Glutamatergic neuron (in vitro differentiated cells): Measurements from ENCODE around the gene SLC35A3. TPM values are rescaled to one million over a fixed set of nuclear protein-coding genes. Genes with fewer than 3 reads are reported as not detected.
"Not testable (repeated sequence)": the region's sequence is repeated elsewhere in the genome, so short reads cannot be mapped to it uniquely, and the experiment has no call there.

Source experiments
- DNase-seq: peaks from one replicate; pipeline ENCODE4 v3.0.0; 2022
- H3K27ac Mint-ChIP-seq: one replicate; pipeline ENCODE4 v1.8.0; 2020; ENCODE audit warnings: mild to moderate bottlenecking, mixed read lengths, inconsistent platforms; ENCODE audit not compliant: unreplicated experiment
- H3K27me3 Mint-ChIP-seq: one replicate; pipeline ENCODE4 v1.8.0; 2020; ENCODE audit warnings: mild to moderate bottlenecking, moderate library complexity, mixed read lengths, inconsistent platforms; ENCODE audit not compliant: unreplicated experiment
- H3K36me3 Mint-ChIP-seq: one replicate; pipeline ENCODE4 v1.8.0; 2020; ENCODE audit warnings: mild to moderate bottlenecking, mixed read lengths, inconsistent platforms; ENCODE audit not compliant: unreplicated experiment
- H3K4me1 Mint-ChIP-seq: one replicate; pipeline ENCODE4 v1.8.0; 2020; ENCODE audit warnings: mild to moderate bottlenecking, low read depth, mixed read lengths, inconsistent platforms; ENCODE audit not compliant: unreplicated experiment
- H3K4me3 Mint-ChIP-seq: one replicate; pipeline ENCODE4 v1.8.0; 2020; ENCODE audit warnings: mild to moderate bottlenecking, mixed read lengths, inconsistent platforms; ENCODE audit not compliant: unreplicated experiment
- H3K9me3 Mint-ChIP-seq: one replicate; pipeline ENCODE4 v1.8.0; 2020; ENCODE audit warnings: mild to moderate bottlenecking, moderate library complexity, mixed read lengths, inconsistent platforms; ENCODE audit not compliant: unreplicated experiment
- CTCF ChIP-seq: fragments of 200-600 bp; sonication (generic); IDR thresholded peaks from one replicate; pipeline ENCODE4 v1.5.0; 2021; ENCODE audit not compliant: partially characterized antibody, unreplicated experiment
- total RNA-seq: library from RNA; stranded (reverse); fragmentation: NEBNext Ultra II Directional; extraction: Animal tissue kit (Norgen Biotek cat#: 25700); gene quantifications from one replicate; pipeline ENCODE4 v1.2.1, GENCODE V29; 2021; ENCODE audit not compliant: unreplicated experiment

Gene SLC35A3
- total RNA-seq, 1 donor from 2014 or later: 7.7 TPM

- DNase-seq: no peak
- H3K27ac Mint-ChIP-seq: no peak overlapping the region
- TF ChIP-seq CTCF: no peak
These were observed 5.7 kb downstream of the SLC35A3 start for GRCh38 chr1:99975529-99975928.

GRCh38 chr1:99977326-99977725, 7.5 kb downstream of the SLC35A3 start:
- H3K4me1 Mint-ChIP-seq, H3K36me3 Mint-ChIP-seq, H3K9me3 Mint-ChIP-seq, H3K27ac Mint-ChIP-seq, H3K4me3 Mint-ChIP-seq, H3K27me3 Mint-ChIP-seq, DNase-seq: not testable (repeated sequence)

More at GRCh38 chr1:99975529-99975928, 5.7 kb downstream of the SLC35A3 start:
- no peaks in the 10 kb centered on the region for H3K36me3 Mint-ChIP-seq
- H3K4me3 Mint-ChIP-seq: no peak overlapping the region
- H3K27me3 Mint-ChIP-seq: peaks cover 2% of the 10 kb centered on the region
- H3K4me1 Mint-ChIP-seq: peaks cover 4% of the 10 kb centered on the region
- H3K9me3 Mint-ChIP-seq: peaks cover 8% of the 10 kb centered on the region

GRCh38 chr1:99978218-99978617, 8.4 kb downstream of the SLC35A3 start:
- Mint-ChIP-seq H3K4me3 (no peak overlapping the region), H3K27me3 (no peaks in the 10 kb centered on the region), H3K9me3 (peaks cover 2% of the 10 kb centered on the region), H3K4me1 (no peaks in the 10 kb centered on the region), H3K36me3 (no peaks in the 10 kb centered on the region), H3K27ac (no peak overlapping the region)
- no peak for DNase-seq
- no peak for TF ChIP-seq CTCF

- Mint-ChIP-seq H3K27ac (no peak overlapping the region), H3K9me3 (peaks cover 2% of the 10 kb centered on the region), H3K4me1 (no peaks in the 10 kb centered on the region), H3K4me3 (no peak overlapping the region), H3K36me3 (no peaks in the 10 kb centered on the region), H3K27me3 (no peaks in the 10 kb centered on the region)
- DNase-seq: no peak
- no peak for TF ChIP-seq CTCF
These were observed 9.3 kb downstream of the SLC35A3 start for GRCh38 chr1:99979091-99979490.

- H3K9me3 Mint-ChIP-seq: no peaks in the 10 kb centered on the region
- H3K27ac Mint-ChIP-seq: no peak overlapping the region
- DNase-seq: no peak
- H3K4me3 Mint-ChIP-seq: no peak overlapping the region
- no peak for TF ChIP-seq CTCF
- H3K27me3 Mint-ChIP-seq: no peaks in the 10 kb centered on the region
- H3K36me3 Mint-ChIP-seq: no peaks in the 10 kb centered on the region
- H3K4me1 Mint-ChIP-seq: no peaks in the 10 kb centered on the region
These were observed 11.1 kb downstream of the SLC35A3 start for GRCh38 chr1:99980928-99981327.

GRCh38 chr1:99986656-99987225, 16.9 kb downstream of the SLC35A3 start:
- Mint-ChIP-seq H3K27me3 (no peaks in the 10 kb centered on the region), H3K4me3 (no peak overlapping the region), H3K9me3 (no peaks in the 10 kb centered on the region), H3K4me1 (no peaks in the 10 kb centered on the region), H3K36me3 (no peaks in the 10 kb centered on the region), H3K27ac (no peak overlapping the region)
- no peak for DNase-seq
- TF ChIP-seq CTCF: no peak
